ENCODE data around the gene MBD3. TPM values are rescaled to one million over a fixed set of nuclear protein-coding genes. Genes with fewer than 3 reads are reported as not detected.

MBD3 gene
- total RNA-seq, 1 donor from 2014 or later = 71.9 TPM

DNA sequence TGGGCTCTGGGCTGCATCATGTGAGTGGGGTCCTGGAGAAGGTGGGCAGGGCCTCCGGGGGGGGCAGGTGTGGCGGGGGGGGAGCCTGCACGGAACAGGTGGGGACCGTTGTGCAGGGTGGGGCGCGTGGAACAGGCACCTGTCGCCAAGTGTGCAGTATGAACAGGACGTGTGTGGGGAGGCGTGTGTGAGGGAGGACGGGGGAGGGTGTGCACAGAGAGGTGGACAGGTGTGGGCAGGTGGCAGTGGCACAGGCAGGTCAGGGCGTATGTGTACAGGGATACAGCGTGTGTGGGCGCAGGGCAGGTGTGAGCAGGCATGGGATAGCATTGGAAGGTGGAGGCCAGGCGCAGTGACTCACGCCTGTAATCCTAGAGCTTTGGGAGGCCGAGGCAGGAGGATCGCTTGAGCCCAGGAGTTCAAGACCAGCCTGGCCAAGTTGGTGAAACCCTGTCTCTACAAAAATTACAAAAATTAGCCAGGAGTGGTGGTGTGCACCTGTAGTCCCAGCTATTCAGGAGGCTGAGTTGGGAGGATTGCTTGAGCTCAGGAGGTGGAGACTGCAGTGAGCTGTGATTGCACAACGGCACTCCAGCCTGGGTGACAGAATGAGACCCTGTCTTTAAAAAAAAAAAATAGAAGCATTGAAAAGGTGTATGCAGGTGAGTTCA, 65.6 kb downstream of the MBD3 start:
- FAIRE-seq = no peak
- H3K4me3 Mint-ChIP-seq (ENCODE audit: unreplicated experiment) = no peak overlapping the region

DNA sequence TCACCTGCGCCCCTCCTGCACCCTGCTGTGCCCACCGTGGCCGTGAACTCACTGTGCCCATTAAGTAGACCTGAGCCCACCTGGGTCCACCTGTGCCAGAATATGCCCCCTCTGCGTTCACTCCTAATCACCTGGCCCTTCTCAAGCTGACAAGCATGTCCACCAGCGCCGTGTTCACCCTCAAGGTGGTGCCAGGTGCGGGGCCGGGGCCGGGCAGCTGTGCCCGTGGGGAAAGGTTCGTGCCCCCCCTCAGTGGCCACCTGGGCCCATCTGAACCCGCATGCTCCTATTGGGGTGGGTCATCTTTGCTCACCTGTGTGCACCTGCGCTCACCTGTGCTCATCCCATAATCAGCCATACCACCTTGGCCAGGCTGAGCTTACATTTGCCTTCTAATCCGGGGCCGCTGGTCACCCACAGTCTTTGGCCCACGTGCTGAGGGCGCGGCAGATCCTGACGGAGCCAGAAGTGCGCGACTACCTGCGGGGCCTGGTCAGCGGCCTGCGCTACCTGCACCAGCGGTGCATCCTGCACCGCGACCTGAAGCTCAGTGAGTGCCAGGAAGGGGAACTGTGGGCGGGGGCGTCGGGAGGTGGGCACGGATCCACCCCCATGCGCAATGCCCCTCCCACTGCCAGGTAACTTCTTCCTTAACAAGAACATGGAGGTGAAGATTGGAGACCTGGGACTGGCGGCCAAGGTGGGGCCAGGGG, 66.4 kb downstream of the MBD3 start:
- Histone ChIP-seq H3K4me3 (ENCODE audit: insufficient read depth, low read depth, low read length) (no peak overlapping the region), H3K79me2 (ENCODE audit: insufficient read depth, low read length) (no peaks in the 10 kb centered on the region), H3K27ac (ENCODE audit: low read depth, low read length) (no peak overlapping the region), H3K4me1 (ENCODE audit: insufficient read depth, low read length) (no peaks in the 10 kb centered on the region), H4K20me1 (ENCODE audit: insufficient read depth, low read length) (peaks cover 7% of the 10 kb centered on the region), H3K4me2 (ENCODE audit: low read length) (no peak overlapping the region), H3K9me3 (ENCODE audit: insufficient read depth, low read depth, low read length) (peaks cover 3% of the 10 kb centered on the region), H3K36me3 (ENCODE audit: insufficient read depth, low read length) (no peaks in the 10 kb centered on the region), H3K27me3 (ENCODE audit: insufficient read depth, low read length) (peaks cover 27% of the 10 kb centered on the region), H3K9ac (ENCODE audit: low read length) (no peak overlapping the region), H2AFZ (ENCODE audit: low read depth, low read length) (no peak overlapping the region)
- FAIRE-seq (no peak), DNase-seq (ENCODE audit: low read depth) (no peak)
- Mint-ChIP-seq H3K27ac (ENCODE audit: unreplicated experiment) (no peak overlapping the region), H3K27me3 (ENCODE audit: low read depth, unreplicated experiment) (peaks cover 46% of the 10 kb centered on the region), H3K4me3 (ENCODE audit: unreplicated experiment) (no peak overlapping the region), H3K4me1 (ENCODE audit: low read depth, unreplicated experiment) (no peaks in the 10 kb centered on the region), H3K9me3 (ENCODE audit: unreplicated experiment) (peaks cover 4% of the 10 kb centered on the region), H3K36me3 (ENCODE audit: low read depth, unreplicated experiment) (peaks cover 3% of the 10 kb centered on the region)
- TF ChIP-seq EZH2 (IDR thresholded peaks at IDR 0.05; ENCODE audit: insufficient read depth, low read length) = no peak
- TF ChIP-seq, protein P1, sequence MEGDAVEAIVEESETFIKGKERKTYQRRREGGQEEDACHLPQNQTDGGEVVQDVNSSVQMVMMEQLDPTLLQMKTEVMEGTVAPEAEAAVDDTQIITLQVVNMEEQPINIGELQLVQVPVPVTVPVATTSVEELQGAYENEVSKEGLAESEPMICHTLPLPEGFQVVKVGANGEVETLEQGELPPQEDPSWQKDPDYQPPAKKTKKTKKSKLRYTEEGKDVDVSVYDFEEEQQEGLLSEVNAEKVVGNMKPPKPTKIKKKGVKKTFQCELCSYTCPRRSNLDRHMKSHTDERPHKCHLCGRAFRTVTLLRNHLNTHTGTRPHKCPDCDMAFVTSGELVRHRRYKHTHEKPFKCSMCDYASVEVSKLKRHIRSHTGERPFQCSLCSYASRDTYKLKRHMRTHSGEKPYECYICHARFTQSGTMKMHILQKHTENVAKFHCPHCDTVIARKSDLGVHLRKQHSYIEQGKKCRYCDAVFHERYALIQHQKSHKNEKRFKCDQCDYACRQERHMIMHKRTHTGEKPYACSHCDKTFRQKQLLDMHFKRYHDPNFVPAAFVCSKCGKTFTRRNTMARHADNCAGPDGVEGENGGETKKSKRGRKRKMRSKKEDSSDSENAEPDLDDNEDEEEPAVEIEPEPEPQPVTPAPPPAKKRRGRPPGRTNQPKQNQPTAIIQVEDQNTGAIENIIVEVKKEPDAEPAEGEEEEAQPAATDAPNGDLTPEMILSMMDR (IDR thresholded peaks at IDR 0.05; ENCODE audit: insufficient read depth, low read depth, low read length) = no peak

More for the DNA sequence above, 65.6 kb downstream of the MBD3 start:
- Histone ChIP-seq H4K20me1 (ENCODE audit: insufficient read depth, low read length) (peaks cover 7% of the 10 kb centered on the region), H3K9ac (ENCODE audit: low read length) (no peak overlapping the region), H3K9me3 (ENCODE audit: insufficient read depth, low read depth, low read length) (peaks cover 3% of the 10 kb centered on the region), H3K4me2 (ENCODE audit: low read length) (no peak overlapping the region), H2AFZ (ENCODE audit: low read depth, low read length) (no peak overlapping the region), H3K79me2 (ENCODE audit: insufficient read depth, low read length) (no peaks in the 10 kb centered on the region), H3K4me1 (ENCODE audit: insufficient read depth, low read length) (no peaks in the 10 kb centered on the region), H3K27ac (ENCODE audit: low read depth, low read length) (no peak overlapping the region), H3K4me3 (ENCODE audit: insufficient read depth, low read depth, low read length) (no peak overlapping the region), H3K36me3 (ENCODE audit: insufficient read depth, low read length) (no peaks in the 10 kb centered on the region), H3K27me3 (ENCODE audit: insufficient read depth, low read length) (peaks cover 27% of the 10 kb centered on the region)
- TF ChIP-seq, protein P1 (IDR thresholded peaks at IDR 0.05; ENCODE audit: insufficient read depth, low read depth, low read length) = no peak
- no peak for TF ChIP-seq EZH2 (IDR thresholded peaks at IDR 0.05; ENCODE audit: insufficient read depth, low read length)
- H3K27me3 Mint-ChIP-seq (ENCODE audit: low read depth, unreplicated experiment) = peaks cover 38% of the 10 kb centered on the region
- DNase-seq (ENCODE audit: low read depth) = no peak
- H3K9me3 Mint-ChIP-seq (ENCODE audit: unreplicated experiment) = peaks cover 4% of the 10 kb centered on the region
- H3K4me1 Mint-ChIP-seq (ENCODE audit: low read depth, unreplicated experiment) = no peaks in the 10 kb centered on the region
- peak overlapping the region; percentile 62 for H3K27ac Mint-ChIP-seq (ENCODE audit: unreplicated experiment)
- peaks cover 3% of the 10 kb centered on the region for H3K36me3 Mint-ChIP-seq (ENCODE audit: low read depth, unreplicated experiment)

DNA sequence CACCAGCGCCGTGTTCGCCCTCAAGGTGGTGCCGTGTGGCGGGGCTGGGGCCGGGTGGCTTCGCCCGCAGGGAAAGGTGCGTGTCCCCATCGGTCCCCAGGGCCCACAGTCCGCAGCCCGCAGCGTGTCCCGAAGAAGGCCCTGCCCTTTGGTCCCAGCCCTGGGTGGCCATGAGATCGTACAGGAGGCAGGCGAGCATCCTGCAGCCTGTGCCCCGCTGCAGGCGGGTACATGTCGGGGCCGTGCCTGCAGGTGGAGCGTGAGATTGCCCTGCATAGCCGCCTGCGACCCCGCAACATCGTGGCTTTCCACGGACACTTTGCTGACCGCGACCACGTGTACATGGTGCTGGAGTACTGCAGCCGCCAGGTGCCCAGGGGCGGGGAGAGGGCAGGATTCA, 67.3 kb downstream of the MBD3 start:
- no peak overlapping the region for H3K4me3 ChIP-seq (ENCODE audit: insufficient read depth, low read depth, low read length)
- H3K27ac ChIP-seq (ENCODE audit: low read depth, low read length) = no peak overlapping the region
- FAIRE-seq (no peak), DNase-seq (ENCODE audit: low read depth) (no peak)
- Mint-ChIP-seq H3K4me1 (ENCODE audit: low read depth, unreplicated experiment) (no peaks in the 10 kb centered on the region), H3K36me3 (ENCODE audit: low read depth, unreplicated experiment) (peaks cover 3% of the 10 kb centered on the region), H3K27me3 (ENCODE audit: low read depth, unreplicated experiment) (peaks cover 48% of the 10 kb centered on the region), H3K4me3 (ENCODE audit: unreplicated experiment) (no peak overlapping the region), H3K9me3 (ENCODE audit: unreplicated experiment) (peaks cover 4% of the 10 kb centered on the region), H3K27ac (ENCODE audit: unreplicated experiment) (no peak overlapping the region)
- no peaks in the 10 kb centered on the region for H3K79me2 ChIP-seq (ENCODE audit: insufficient read depth, low read length)
- H3K27me3 ChIP-seq (ENCODE audit: insufficient read depth, low read length) = peaks cover 27% of the 10 kb centered on the region
- H3K4me1 ChIP-seq (ENCODE audit: insufficient read depth, low read length) = no peaks in the 10 kb centered on the region
- H3K36me3 ChIP-seq (ENCODE audit: insufficient read depth, low read length) = no peaks in the 10 kb centered on the region
- peaks cover 3% of the 10 kb centered on the region for H3K9me3 ChIP-seq (ENCODE audit: insufficient read depth, low read depth, low read length)
- no peak overlapping the region for H3K9ac ChIP-seq (ENCODE audit: low read length)
- no peak for TF ChIP-seq EZH2 (IDR thresholded peaks at IDR 0.05; ENCODE audit: insufficient read depth, low read length)
- TF ChIP-seq, protein P1 (IDR thresholded peaks at IDR 0.05; ENCODE audit: insufficient read depth, low read depth, low read length) = no peak
- no peak overlapping the region for H2AFZ ChIP-seq (ENCODE audit: low read depth, low read length)
- H4K20me1 ChIP-seq (ENCODE audit: insufficient read depth, low read length) = peaks cover 7% of the 10 kb centered on the region
- no peak overlapping the region for H3K4me2 ChIP-seq (ENCODE audit: low read length)

All from astrocyte (in vitro differentiated cells and primary cell).